H7 (cell line): ENCODE data around the gene EDDM3A. TPM values are rescaled to one million over a fixed set of nuclear protein-coding genes. Genes with fewer than 3 reads are reported as not detected.
"Not testable (repeated sequence)": the region's sequence is repeated elsewhere in the genome, so short reads cannot be mapped to it uniquely, and the experiment has no call there.

Source experiments
- DNase-seq: peaks from one replicate; pipeline ENCODE4 v3.0.0; 2012
- H3K27me3 ChIP-seq: 2 replicates; pipeline ENCODE4 v1.6.0; 2011; ENCODE audit warnings: mild to moderate bottlenecking, low read length; ENCODE audit not compliant: control insufficient read depth, insufficient read depth
- H3K36me3 ChIP-seq: replicated peaks from 2 replicates; pipeline ENCODE4 v1.5.1; 2011; ENCODE audit warnings: low read length; ENCODE audit not compliant: control insufficient read depth, insufficient read depth
- H3K4me3 ChIP-seq: 2 replicates; pipeline ENCODE4 v1.5.1; 2011; ENCODE audit warnings: low read depth, mild to moderate bottlenecking, control low read depth, low read length, moderate library complexity; ENCODE audit not compliant: insufficient read depth
- total RNA-seq: library from RNA; depleted of rRNA; stranded (reverse); fragments of >200 nt; shearing (Covaris generic); gene quantifications from 2 replicates; pipeline ENCODE4 v1.2.3, GENCODE V29; 2014; rRNA removed

EDDM3A gene
- not detected in 2 replicates for total RNA-seq

GRCh38 chr14:20745571-20746358 is at the start of gene EDDM3A:
Gene EDDM3A, plus strand, starts transcription at chr14:20745887. Its CDS starts 1,694 bp downstream, at chr14:20747581.
- Histone ChIP-seq H3K36me3 (no peaks in the 10 kb centered on the region), H3K27me3 (no peaks in the 10 kb centered on the region)
- DNase-seq: no peak

GRCh38 chr14:20696764-20697163 is 48.9 kb upstream of the EDDM3A start:
- no peak for DNase-seq
- Histone ChIP-seq H3K27me3 (no peaks in the 10 kb centered on the region), H3K4me3 (no peak overlapping the region), H3K36me3 (0 out of 2 replicates have a peak, but pooled peaks cover 1% of the 10 kb centered on the region)

More at GRCh38 chr14:20745571-20746358, at the start of gene EDDM3A:
- no peak within 1 kb of the TSS for H3K4me3 ChIP-seq

GRCh38 chr14:20697273-20698017 is 48.2 kb upstream of the EDDM3A start:
- DNase-seq: peak; percentile 78
- Histone ChIP-seq H3K4me3 (no peak overlapping the region), H3K36me3 (0 out of 2 replicates have a peak, but pooled peaks cover 1% of the 10 kb centered on the region), H3K27me3 (no peaks in the 10 kb centered on the region)

GRCh38 chr14:20698018-20698329 is 47.7 kb upstream of the EDDM3A start:
- DNase-seq: no peak
- Histone ChIP-seq H3K27me3 (no peaks in the 10 kb centered on the region), H3K36me3 (0 out of 2 replicates have a peak, but pooled peaks cover 1% of the 10 kb centered on the region), H3K4me3 (no peak overlapping the region)

GRCh38 chr14:20698934-20699333 is 46.8 kb upstream of the EDDM3A start:
- H3K36me3 ChIP-seq: 0 out of 2 replicates have a peak, but pooled peaks cover 1% of the 10 kb centered on the region
- DNase-seq: no peak
- H3K27me3 ChIP-seq: no peaks in the 10 kb centered on the region
- H3K4me3 ChIP-seq: no peak overlapping the region

- no peak for DNase-seq
- no peak overlapping the region for H3K4me3 ChIP-seq
- 0 out of 2 replicates have a peak, but pooled peaks cover 1% of the 10 kb centered on the region for H3K36me3 ChIP-seq
- H3K27me3 ChIP-seq: no peaks in the 10 kb centered on the region
Observed at GRCh38 chr14:20699931-20700330, 45.8 kb upstream of the EDDM3A start.

GRCh38 chr14:20700965-20701364 is 44.7 kb upstream of the EDDM3A start:
- not testable (repeated sequence) for H3K36me3 ChIP-seq, DNase-seq, H3K27me3 ChIP-seq, H3K4me3 ChIP-seq

- Histone ChIP-seq H3K36me3 (no peaks in the 10 kb centered on the region; the same call in 1 of the 2 replicates), H3K27me3 (no peaks in the 10 kb centered on the region), H3K4me3 (peak overlapping the region; percentile 7; the same call in 1 of the 2 replicates)
- DNase-seq: no peak
Observed at GRCh38 chr14:20706657-20707355, 38.9 kb upstream of the EDDM3A start.

- no peak for DNase-seq
- no peak overlapping the region for H3K4me3 ChIP-seq
- H3K36me3 ChIP-seq: no peaks in the 10 kb centered on the region; the same call in 1 of the 2 replicates
- H3K27me3 ChIP-seq: no peaks in the 10 kb centered on the region
Observed at GRCh38 chr14:20707622-20708021, 38.1 kb upstream of the EDDM3A start.

- no peaks in the 10 kb centered on the region for H3K36me3 ChIP-seq
- H3K27me3 ChIP-seq: no peaks in the 10 kb centered on the region
- no peak overlapping the region for H3K4me3 ChIP-seq
- DNase-seq: no peak
Observed at GRCh38 chr14:20711261-20711660, 34.4 kb upstream of the EDDM3A start.

GRCh38 chr14:20711685-20712084 is 34.0 kb upstream of the EDDM3A start:
- no peak for DNase-seq
- H3K27me3 ChIP-seq: no peaks in the 10 kb centered on the region
- no peaks in the 10 kb centered on the region for H3K36me3 ChIP-seq
- no peak overlapping the region for H3K4me3 ChIP-seq

- DNase-seq: no peak
- Histone ChIP-seq H3K27me3 (no peaks in the 10 kb centered on the region), H3K4me3 (no peak overlapping the region)
Observed at GRCh38 chr14:20712904-20713303, 32.8 kb upstream of the EDDM3A start.

GRCh38 chr14:20714593-20715250 is 31.0 kb upstream of the EDDM3A start:
- Histone ChIP-seq H3K27me3 (no peaks in the 10 kb centered on the region), H3K36me3 (no peaks in the 10 kb centered on the region)
- no peak for DNase-seq

More at GRCh38 chr14:20712904-20713303, 32.8 kb upstream of the EDDM3A start:
- no peaks in the 10 kb centered on the region for H3K36me3 ChIP-seq

GRCh38 chr14:20719777-20720176 is 25.9 kb upstream of the EDDM3A start:
- DNase-seq: no peak
- Histone ChIP-seq H3K27me3 (no peaks in the 10 kb centered on the region; the same call in 1 of the 2 replicates), H3K36me3 (no peaks in the 10 kb centered on the region), H3K4me3 (no peak overlapping the region)

More at GRCh38 chr14:20714593-20715250, 31.0 kb upstream of the EDDM3A start:
- H3K4me3 ChIP-seq: no peak overlapping the region
